HEK293 (cell line): ENCODE data around the gene UTS2.

Experiments
- CTCF ChIA-PET: fragments of 350-600 bp; formaldehyde crosslinking; extraction: SDS; loops from one replicate; lab custom pipeline; 2021; ENCODE audit warnings: antibody characterized with exemption; lab: Yijun Ruan, JAX
- POLR2A ChIA-PET: fragments of 300-600 bp; formaldehyde crosslinking; extraction: SDS; loops from one replicate; lab custom pipeline; 2020; ENCODE audit warnings: antibody characterized with exemption, inconsistent platforms; lab: Yijun Ruan, JAX
- H3K27ac ChIP-seq: fragments of 200-500 bp; sonication (Bioruptor generic); 2 replicates; pipeline ENCODE4 v1.5.1; 2014; ENCODE audit warnings: low read depth, low read length, control low read depth, inconsistent platforms; ENCODE audit errors: extremely low read depth
- H3K36me3 ChIP-seq, 2 experiments: fragments of 200-500 bp in 1 of 2; sonication (Bioruptor generic) in 1 of 2; 1 replicate in 1 of 2; 2 replicates in 1 of 2; pipeline ENCODE4 v1.5.1; 2014 to 2017; ENCODE audit warnings: inconsistent platforms in 2 of 2, low read length in 2 of 2; ENCODE audit not compliant: control insufficient read depth in 2 of 2, insufficient read depth in 1 of 2
- H3K4me1 ChIP-seq: fragments of 200-500 bp; sonication (Bioruptor generic); 2 replicates; pipeline ENCODE4 v1.5.1; 2014; ENCODE audit warnings: mild to moderate bottlenecking, low read length, inconsistent platforms; ENCODE audit not compliant: control insufficient read depth, insufficient read depth
- H3K4me3 ChIP-seq: 2 replicates; pipeline ENCODE4 v1.5.1; 2011; ENCODE audit warnings: low read depth, mild to moderate bottlenecking, control low read depth, low read length, moderate library complexity
- H3K9me3 ChIP-seq: fragments of 200-500 bp; sonication (Bioruptor generic); 2 replicates; pipeline ENCODE4 v1.5.1; 2014; ENCODE audit warnings: low read depth, low read length, inconsistent platforms; ENCODE audit not compliant: control insufficient read depth, insufficient read depth
- HOXC10 ChIP-seq: sonication (generic); formaldehyde crosslinking; IDR thresholded peaks from 2 replicates; pipeline ENCODE4 v1.8.1; 2023; ENCODE audit warnings: mild to moderate bottlenecking, missing genetic modification reagents
- MEIS1 ChIP-seq: sonication (generic); formaldehyde crosslinking; IDR thresholded peaks from 2 replicates; pipeline ENCODE4 v1.8.1; 2022; ENCODE audit warnings: missing genetic modification reagents, mild to moderate bottlenecking, borderline replicate concordance
- ZFP69B ChIP-seq: fragments of 450-650 bp; formaldehyde crosslinking; IDR thresholded peaks from 2 replicates; pipeline ENCODE4 v1.5.1; 2016; ENCODE audit warnings: missing biosample characterization, missing genetic modification characterization
- ZNF169 ChIP-seq: fragments of 450-650 bp; formaldehyde crosslinking; IDR thresholded peaks from 2 replicates; pipeline ENCODE4 v1.5.1; 2016; ENCODE audit warnings: missing biosample characterization, missing genetic modification characterization
- ZNF184 ChIP-seq: fragments of 450-650 bp; IDR thresholded peaks from 2 replicates; pipeline ENCODE4 v1.5.1; 2018; ENCODE audit warnings: missing biosample characterization, mild to moderate bottlenecking, missing genetic modification characterization
- ZNF24 ChIP-seq: fragments of 450-650 bp; formaldehyde crosslinking; IDR thresholded peaks from 2 replicates; pipeline ENCODE4 v1.5.1; 2016; ENCODE audit warnings: missing biosample characterization, missing genetic modification characterization
- ZNF311 ChIP-seq: fragments of 450-650 bp; formaldehyde crosslinking; IDR thresholded peaks from 2 replicates; pipeline ENCODE4 v1.5.1; 2017; ENCODE audit warnings: missing biosample characterization, missing genetic modification characterization, borderline replicate concordance
- ZNF501 ChIP-seq: fragments of 450-650 bp; formaldehyde crosslinking; IDR thresholded peaks from 2 replicates; pipeline ENCODE4 v1.5.1; 2016; ENCODE audit warnings: missing biosample characterization, missing genetic modification characterization
- ZNF549 ChIP-seq: fragments of 450-650 bp; IDR thresholded peaks from 2 replicates; pipeline ENCODE4 v1.5.1; 2018; ENCODE audit warnings: missing biosample characterization, missing genetic modification characterization, mild to moderate bottlenecking, inconsistent platforms, moderate library complexity
- ZNF571 ChIP-seq: fragments of 450-650 bp; formaldehyde crosslinking; IDR thresholded peaks from 2 replicates; pipeline ENCODE4 v1.5.0; 2017; ENCODE audit warnings: missing biosample characterization, missing genetic modification characterization
- ZNF585B ChIP-seq: fragments of 450-650 bp; formaldehyde crosslinking; IDR thresholded peaks from 2 replicates; pipeline ENCODE4 v1.5.1; 2016; ENCODE audit warnings: missing biosample characterization, missing genetic modification characterization
- ZNF596 ChIP-seq: fragments of 450-650 bp; IDR thresholded peaks from 2 replicates; pipeline ENCODE4 v1.5.0; 2018; ENCODE audit warnings: missing biosample characterization, mild to moderate bottlenecking, missing genetic modification characterization, moderate library complexity
- ZNF654 ChIP-seq: fragments of 450-650 bp; formaldehyde crosslinking; IDR thresholded peaks from 2 replicates; pipeline ENCODE4 v1.5.1; 2016; ENCODE audit warnings: low read depth, missing biosample characterization, missing genetic modification characterization
- TF ChIP-seq, protein P1 (sequence below): fragments of 450-650 bp; formaldehyde crosslinking; IDR thresholded peaks from 2 replicates; pipeline ENCODE4 v1.5.1; 2016; ENCODE audit warnings: missing biosample characterization, missing genetic modification characterization
- TF ChIP-seq, protein P2 (sequence below): fragments of 450-650 bp; formaldehyde crosslinking; IDR thresholded peaks from 2 replicates; pipeline ENCODE4 v1.5.1; 2016; ENCODE audit warnings: missing biosample characterization, missing genetic modification characterization
- TF ChIP-seq, protein P3 (sequence below): fragments of 450-650 bp; formaldehyde crosslinking; IDR thresholded peaks from 2 replicates; pipeline ENCODE4 v1.5.1; 2016; ENCODE audit warnings: missing biosample characterization, missing genetic modification characterization
- TF ChIP-seq, protein P4 (sequence below): fragments of 450-650 bp; formaldehyde crosslinking; IDR thresholded peaks from 2 replicates; pipeline ENCODE4 v1.5.1; 2016; ENCODE audit warnings: missing biosample characterization, missing genetic modification characterization

UTS2 gene

DNA sequence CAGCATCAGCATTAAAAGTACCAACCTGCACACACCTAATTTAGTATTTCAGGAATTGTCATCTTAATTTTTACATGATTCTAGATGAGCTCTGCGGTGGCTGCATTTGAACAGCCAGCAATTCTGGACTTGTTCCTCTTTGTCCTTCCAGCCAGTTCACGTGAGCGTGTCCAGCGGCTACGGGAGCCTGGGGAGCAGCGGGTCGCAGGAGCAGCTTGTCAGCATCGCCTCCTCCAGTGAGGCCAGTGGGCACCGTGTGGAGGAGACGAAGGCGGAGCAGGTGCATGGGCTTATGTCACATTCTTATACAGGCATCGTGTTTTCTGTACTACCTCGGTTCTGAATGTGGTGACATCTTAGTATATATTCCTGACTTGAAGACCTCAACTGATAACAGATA, 43.1 kb downstream of the UTS2 start (continued):
- TF ChIP-seq, protein P1, sequence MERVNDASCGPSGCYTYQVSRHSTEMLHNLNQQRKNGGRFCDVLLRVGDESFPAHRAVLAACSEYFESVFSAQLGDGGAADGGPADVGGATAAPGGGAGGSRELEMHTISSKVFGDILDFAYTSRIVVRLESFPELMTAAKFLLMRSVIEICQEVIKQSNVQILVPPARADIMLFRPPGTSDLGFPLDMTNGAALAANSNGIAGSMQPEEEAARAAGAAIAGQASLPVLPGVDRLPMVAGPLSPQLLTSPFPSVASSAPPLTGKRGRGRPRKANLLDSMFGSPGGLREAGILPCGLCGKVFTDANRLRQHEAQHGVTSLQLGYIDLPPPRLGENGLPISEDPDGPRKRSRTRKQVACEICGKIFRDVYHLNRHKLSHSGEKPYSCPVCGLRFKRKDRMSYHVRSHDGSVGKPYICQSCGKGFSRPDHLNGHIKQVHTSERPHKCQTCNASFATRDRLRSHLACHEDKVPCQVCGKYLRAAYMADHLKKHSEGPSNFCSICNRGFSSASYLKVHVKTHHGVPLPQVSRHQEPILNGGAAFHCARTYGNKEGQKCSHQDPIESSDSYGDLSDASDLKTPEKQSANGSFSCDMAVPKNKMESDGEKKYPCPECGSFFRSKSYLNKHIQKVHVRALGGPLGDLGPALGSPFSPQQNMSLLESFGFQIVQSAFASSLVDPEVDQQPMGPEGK (tag by site-specific recombination): no peak
- TF ChIP-seq ZFP69B (tag by site-specific recombination): no peak

DNA sequence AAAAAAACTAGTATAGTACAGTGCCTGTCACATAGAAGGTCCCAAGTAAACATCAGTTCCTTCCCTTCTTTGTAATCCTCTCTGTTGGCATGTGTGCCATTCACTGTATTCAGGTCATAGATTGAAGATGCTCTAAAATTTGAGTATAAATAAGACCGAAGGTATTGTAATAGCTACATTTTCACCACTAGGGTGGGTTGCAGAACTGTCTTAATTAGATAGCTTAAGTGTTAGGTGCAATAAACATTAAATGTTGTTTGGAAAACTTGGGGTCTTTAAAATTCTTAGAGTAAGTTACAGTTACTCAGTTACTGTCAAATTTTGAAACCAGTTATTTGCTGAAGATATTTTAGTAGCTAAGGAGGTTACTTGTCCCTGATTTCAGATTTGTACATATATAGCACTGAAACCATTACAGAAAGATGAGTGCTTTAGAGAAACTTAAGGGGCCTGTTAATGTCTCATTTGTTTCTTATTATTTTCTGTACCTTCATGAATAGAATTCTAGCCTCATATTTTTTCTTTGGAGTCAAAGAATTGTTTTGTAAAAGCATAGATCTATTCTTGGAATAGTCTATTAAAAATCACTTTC, 44.5 kb downstream of the UTS2 start:
- no peak overlapping the region for H3K27ac ChIP-seq
- H3K4me1 ChIP-seq: no peaks in the 10 kb centered on the region
- no peak overlapping the region for H3K4me3 ChIP-seq
- ChIA-PET CTCF (interaction anchor here (0.6 to 2.0 kb wide), 19 partner anchors 9 to 1594 kb away, joined by 3 to 14 read pairs (median 4); no protein-coding TSS in a partner anchor), POLR2A (no interaction called here)
- TF ChIP-seq, protein P2, sequence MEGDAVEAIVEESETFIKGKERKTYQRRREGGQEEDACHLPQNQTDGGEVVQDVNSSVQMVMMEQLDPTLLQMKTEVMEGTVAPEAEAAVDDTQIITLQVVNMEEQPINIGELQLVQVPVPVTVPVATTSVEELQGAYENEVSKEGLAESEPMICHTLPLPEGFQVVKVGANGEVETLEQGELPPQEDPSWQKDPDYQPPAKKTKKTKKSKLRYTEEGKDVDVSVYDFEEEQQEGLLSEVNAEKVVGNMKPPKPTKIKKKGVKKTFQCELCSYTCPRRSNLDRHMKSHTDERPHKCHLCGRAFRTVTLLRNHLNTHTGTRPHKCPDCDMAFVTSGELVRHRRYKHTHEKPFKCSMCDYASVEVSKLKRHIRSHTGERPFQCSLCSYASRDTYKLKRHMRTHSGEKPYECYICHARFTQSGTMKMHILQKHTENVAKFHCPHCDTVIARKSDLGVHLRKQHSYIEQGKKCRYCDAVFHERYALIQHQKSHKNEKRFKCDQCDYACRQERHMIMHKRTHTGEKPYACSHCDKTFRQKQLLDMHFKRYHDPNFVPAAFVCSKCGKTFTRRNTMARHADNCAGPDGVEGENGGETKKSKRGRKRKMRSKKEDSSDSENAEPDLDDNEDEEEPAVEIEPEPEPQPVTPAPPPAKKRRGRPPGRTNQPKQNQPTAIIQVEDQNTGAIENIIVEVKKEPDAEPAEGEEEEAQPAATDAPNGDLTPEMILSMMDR (tag by site-specific recombination): 0 out of 2 replicates have a peak, but pooled peaks have one; percentile 18
- peak; percentile 58 for TF ChIP-seq ZNF654 (tag by site-specific recombination)
- TF ChIP-seq, protein P3, sequence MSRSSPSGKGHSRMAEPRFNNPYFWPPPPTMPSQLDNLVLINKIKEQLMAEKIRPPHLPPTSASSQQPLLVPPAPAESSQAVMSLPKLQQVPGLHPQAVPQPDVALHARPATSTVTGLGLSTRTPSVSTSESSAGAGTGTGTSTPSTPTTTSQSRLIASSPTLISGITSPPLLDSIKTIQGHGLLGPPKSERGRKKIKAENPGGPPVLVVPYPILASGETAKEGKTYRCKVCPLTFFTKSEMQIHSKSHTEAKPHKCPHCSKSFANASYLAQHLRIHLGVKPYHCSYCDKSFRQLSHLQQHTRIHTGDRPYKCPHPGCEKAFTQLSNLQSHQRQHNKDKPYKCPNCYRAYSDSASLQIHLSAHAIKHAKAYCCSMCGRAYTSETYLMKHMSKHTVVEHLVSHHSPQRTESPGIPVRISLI (tag by site-specific recombination): 0 out of 2 replicates have a peak, but pooled peaks have one; percentile 43
- no peak for TF ChIP-seq MEIS1 (CRISPR knock-in tag)
- TF ChIP-seq ZNF169 (tag by site-specific recombination): no peak
- H3K9me3 ChIP-seq: no peaks in the 10 kb centered on the region
- H3K36me3 ChIP-seq: peaks cover 0 to 12% of the 10 kb centered on the region in 2 experiments; a peak in 1 of 3 replicates

DNA sequence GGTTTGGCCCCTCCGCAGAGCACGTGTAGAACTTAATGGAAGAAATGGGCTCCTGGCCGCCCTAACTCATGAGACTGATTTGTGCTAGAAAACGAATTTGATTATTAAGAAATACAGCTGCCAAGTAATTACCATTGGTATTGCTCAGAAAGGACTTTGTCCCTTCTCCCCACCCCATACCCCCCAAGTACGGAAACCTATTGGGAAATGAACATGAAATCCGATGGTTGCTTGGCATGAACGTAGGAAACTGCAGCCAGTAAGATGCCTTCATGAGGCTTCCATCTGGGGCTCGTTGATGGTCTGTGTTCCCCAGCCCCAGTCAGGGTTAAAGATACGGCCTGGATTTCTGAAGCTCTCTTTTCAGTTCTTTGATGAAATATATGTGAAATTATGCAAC, 47.4 kb downstream of the UTS2 start:
- Histone ChIP-seq H3K4me1 (no peaks in the 10 kb centered on the region), H3K9me3 (no peaks in the 10 kb centered on the region), H3K27ac (no peak overlapping the region), H3K4me3 (no peak overlapping the region), H3K36me3 (peaks cover 0 to 2% of the 10 kb centered on the region in 2 experiments; a peak in 2 of 3 replicates)
- CTCF ChIA-PET: interaction anchor here (0.6 to 1.6 kb wide), 2 partner anchors 8 to 16 kb away, joined by 3 to 4 read pairs; no protein-coding TSS in a partner anchor
- TF ChIP-seq ZNF184 (tag by site-specific recombination) (no peak), ZNF571 (tag by site-specific recombination) (no peak), ZNF596 (tag by site-specific recombination) (no peak), ZNF501 (tag by site-specific recombination) (no peak), HOXC10 (CRISPR knock-in tag) (no peak), ZNF311 (tag by site-specific recombination) (no peak), ZNF585B (no peak), ZNF24 (tag by site-specific recombination) (no peak), ZNF549 (tag by site-specific recombination) (no peak)
- TF ChIP-seq, protein P4, sequence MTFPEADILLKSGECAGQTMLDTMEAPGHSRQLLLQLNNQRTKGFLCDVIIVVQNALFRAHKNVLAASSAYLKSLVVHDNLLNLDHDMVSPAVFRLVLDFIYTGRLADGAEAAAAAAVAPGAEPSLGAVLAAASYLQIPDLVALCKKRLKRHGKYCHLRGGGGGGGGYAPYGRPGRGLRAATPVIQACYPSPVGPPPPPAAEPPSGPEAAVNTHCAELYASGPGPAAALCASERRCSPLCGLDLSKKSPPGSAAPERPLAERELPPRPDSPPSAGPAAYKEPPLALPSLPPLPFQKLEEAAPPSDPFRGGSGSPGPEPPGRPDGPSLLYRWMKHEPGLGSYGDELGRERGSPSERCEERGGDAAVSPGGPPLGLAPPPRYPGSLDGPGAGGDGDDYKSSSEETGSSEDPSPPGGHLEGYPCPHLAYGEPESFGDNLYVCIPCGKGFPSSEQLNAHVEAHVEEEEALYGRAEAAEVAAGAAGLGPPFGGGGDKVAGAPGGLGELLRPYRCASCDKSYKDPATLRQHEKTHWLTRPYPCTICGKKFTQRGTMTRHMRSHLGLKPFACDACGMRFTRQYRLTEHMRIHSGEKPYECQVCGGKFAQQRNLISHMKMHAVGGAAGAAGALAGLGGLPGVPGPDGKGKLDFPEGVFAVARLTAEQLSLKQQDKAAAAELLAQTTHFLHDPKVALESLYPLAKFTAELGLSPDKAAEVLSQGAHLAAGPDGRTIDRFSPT (tag by site-specific recombination): no peak
- POLR2A ChIA-PET: no interaction called here
